PC-3 (cell line): ENCODE results near the gene GCSH.
A peak's percentile ranks its signal among the peaks of the same experiment; 100 is the strongest.

Experiments
- CTCF ChIP-seq: fragments of 300-600 bp; sonication (generic); conservative IDR thresholded peaks from 2 replicates; pipeline ENCODE4 v1.5.1; 2017; ENCODE audit warnings: antibody characterized with exemption, low read depth, mild to moderate bottlenecking, low read length
- EZH2phosphoT487 ChIP-seq: fragments of 300-600 bp; sonication (generic); IDR thresholded peaks from 2 replicates; pipeline ENCODE4 v1.6.1; 2018; ENCODE audit warnings: mild to moderate bottlenecking, antibody characterized with exemption, low read length, borderline replicate concordance

DNA sequence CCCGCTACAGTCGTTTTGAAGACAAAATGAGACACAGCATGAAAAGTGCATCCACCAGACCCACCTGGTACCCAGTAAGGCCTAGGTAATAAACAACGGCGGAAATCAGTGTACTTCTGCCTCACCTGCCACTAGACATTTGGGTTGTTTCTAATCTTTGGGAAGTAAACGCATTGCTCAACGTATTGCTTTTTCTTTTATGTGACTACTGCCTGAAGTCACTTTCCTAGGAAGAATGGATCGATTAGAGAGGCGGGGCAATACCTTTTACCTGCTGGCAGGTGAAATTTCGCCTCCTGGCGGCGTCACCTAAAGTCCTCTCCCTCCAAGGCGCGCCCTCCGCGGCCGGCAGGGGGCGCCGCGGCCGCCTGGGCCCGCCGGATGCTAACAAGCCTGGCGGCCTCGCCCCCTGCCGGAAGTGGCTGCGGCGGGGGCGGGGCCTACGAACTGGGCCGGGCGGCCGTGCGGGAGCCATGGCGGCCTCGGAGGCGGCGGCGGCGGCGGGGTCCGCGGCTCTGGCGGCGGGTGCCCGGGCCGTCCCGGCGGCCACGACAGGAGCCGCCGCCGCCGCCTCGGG lies 60.7 kb downstream of the GCSH start, which contains the start of gene ATMIN:
- peak; percentile 87 for TF ChIP-seq CTCF
- TF ChIP-seq EZH2phosphoT487: no peak
